Stomach (tissue), 9 donors: Measurements from ENCODE around the gene DNAJC17. TPM values are rescaled to one million over a fixed set of nuclear protein-coding genes. Genes with fewer than 3 reads are reported as not detected.
A peak's percentile ranks its signal among the peaks of the same experiment; 100 is the strongest.

Experiments
- DNase-seq, 2 donors: peaks; one replicate each; pipeline versions ENCODE4 v3.0.0 to v3.0.0-alpha.2; 2013 to 2019
- H3K27ac ChIP-seq, 5 donors: fragments of 200-600 bp in 4 of 5; sonication (generic) in 4 of 5; one replicate each; pipeline ENCODE4 v1.5.1; 2013 to 2019; ENCODE audit warnings: mild to moderate bottlenecking in 1 of 5, moderate library complexity in 1 of 5
- H3K27me3 ChIP-seq, 3 donors: fragments of 200-600 bp; sonication (generic); one replicate each; pipeline ENCODE4 v1.5.1; 2017 to 2019; ENCODE audit warnings: mixed run types in 1 of 3
- H3K36me3 ChIP-seq, 4 donors: fragments of 200-600 bp; sonication (generic); 1 replicate in 3 of 4; 2 replicates in 1 of 4; pipeline ENCODE4 v1.5.1; 2016 to 2019
- H3K4me1 ChIP-seq, 4 donors: fragments of 200-600 bp; sonication (generic); one replicate each; pipeline ENCODE4 v1.5.1; 2016 to 2019
- H3K4me3 ChIP-seq, 4 donors: fragments of 200-600 bp; sonication (generic) in 3 of 4; one replicate each; pipeline ENCODE4 v1.5.1; 2016 to 2019; ENCODE audit warnings: mild to moderate bottlenecking in 1 of 4
- H3K9me3 ChIP-seq, 4 donors: fragments of 200-600 bp; sonication (generic); one replicate each; pipeline ENCODE4 v1.5.1; 2016 to 2019
- CTCF ChIP-seq, 7 experiments: fragments of 450-650 bp in 4 of 7; fragments of 200-600 bp in 3 of 7; sonication (generic) in 3 of 7; IDR thresholded peaks; one replicate each; pipeline ENCODE4 v1.5.1; 2016 to 2019; ENCODE audit warnings: antibody characterized with exemption in 7 of 7, control low read depth in 2 of 7, mild to moderate bottlenecking in 1 of 7
- EP300 ChIP-seq: sonication (generic); formaldehyde crosslinking; IDR thresholded peaks from one replicate; pipeline ENCODE4 v1.6.1; 2017; ENCODE audit warnings: antibody characterized with exemption
- POLR2A ChIP-seq, 4 donors: fragments of 450-650 bp; IDR thresholded peaks; one replicate each; pipeline ENCODE4 v1.6.1; 2016; ENCODE audit warnings: antibody characterized with exemption in 4 of 4, control low read depth in 2 of 4, mild to moderate bottlenecking in 1 of 4, moderate library complexity in 1 of 4
- POLR2AphosphoS5 ChIP-seq, 3 donors: sonication (generic); formaldehyde crosslinking; IDR thresholded peaks; one replicate each; pipeline ENCODE4 v1.6.1; 2016; ENCODE audit warnings: antibody characterized with exemption in 3 of 3
- WGBS, 5 donors: extraction: QIAGEN DNeasy Blood & Tissue Kit in 3 of 5; methylation state at CpG; one replicate each; pipeline versions ENCODE4 v1.1.5 to v1.1.7; 2013 to 2018; 5-methylcytosine and 5-hydroxymethylcytosine counted together
- intact Hi-C: fragments of 100-400 bp; cut with DNase I; formaldehyde crosslinking; loops from one replicate; pipeline ENCODE4 v1.15.1; 2023; ENCODE audit warnings: low total_unique reads
- polyA plus RNA-seq, 3 donors: library from polyadenylated mRNA; stranded (reverse); fragments of 200-250 nt; gene quantifications; one replicate each; pipeline ENCODE4 v1.2.3, GENCODE V29; 2013
- total RNA-seq, 5 donors: library from RNA; depleted of rRNA; stranded (reverse); fragments of >200 nt; gene quantifications; one replicate each; pipeline versions ENCODE4 v1.1.0 to v1.2.3, GENCODE V29; 2014 to 2016
- donor health status: healthy with polysubstance abuse.
- donor health status: Bipolar disorder and iron deficiency.
- donor health status: healthy.

Gene DNAJC17
- total and polyA plus RNA-seq, 8 donors: 11.0 to 66.7 (median 43.7) TPM

- H3K27ac ChIP-seq: peak overlapping the region; percentile 40 to 92 (median 78)
- no peak for DNase-seq
- intact Hi-C loops: no loop called here
Measured at GRCh38 chr15:40785164-40785563, 22.1 kb downstream of the DNAJC17 start.

GRCh38 chr15:40782609-40783227 is 24.6 kb downstream of the DNAJC17 start:
- no peaks in the 10 kb centered on the region for H3K27me3 ChIP-seq
- TF ChIP-seq POLR2A (IDR thresholded peaks at IDR 0.05) (no peak), CTCF (IDR thresholded peaks at IDR 0.05) (peak in 5 of 7 experiments; percentile 46 to 87 (median 74))
- WGBS, 5 donors: 24 to 56% (median 32%) methylated on average over 8 of the region's 8 CpGs

More at GRCh38 chr15:40785164-40785563, 22.1 kb downstream of the DNAJC17 start:
- peaks cover 0 to 4% (median 0%) of the 10 kb centered on the region in 4 donors for H3K36me3 ChIP-seq
- TF ChIP-seq CTCF (IDR thresholded peaks at IDR 0.05): peak in 1 of 7 experiments; percentile 9
- TF ChIP-seq POLR2AphosphoS5 (IDR thresholded peaks at IDR 0.05): no peak
- TF ChIP-seq POLR2A (IDR thresholded peaks at IDR 0.05): no peak
- WGBS, 5 donors: 45 to 63% (median 56%) methylated on average over 3 of the region's 3 CpGs
- peaks cover 31 to 60% (median 54%) of the 10 kb centered on the region in 4 donors for H3K4me1 ChIP-seq
- H3K9me3 ChIP-seq: no peaks in the 10 kb centered on the region
- no peaks in the 10 kb centered on the region for H3K27me3 ChIP-seq
- H3K4me3 ChIP-seq: no peak overlapping the region

GRCh38 chr15:40776537-40777141 is 30.6 kb downstream of the DNAJC17 start:
- peak in 2 of 3 donors; percentile 37 to 46 for TF ChIP-seq POLR2AphosphoS5 (IDR thresholded peaks at IDR 0.05)
- TF ChIP-seq POLR2A (IDR thresholded peaks at IDR 0.05): no peak
- no peak for TF ChIP-seq EP300
- TF ChIP-seq CTCF (IDR thresholded peaks at IDR 0.05): no peak
- peak; percentile 73 to 89 for DNase-seq
- Histone ChIP-seq H3K4me3 (no peak overlapping the region), H3K27ac (peak overlapping the region; percentile 32 to 74 (median 54)), H3K36me3 (peaks cover 67 to 85% (median 84%) of the 10 kb centered on the region in 4 donors), H3K9me3 (no peaks in the 10 kb centered on the region), H3K4me1 (peaks cover 12 to 17% (median 14%) of the 10 kb centered on the region in 4 donors), H3K27me3 (no peaks in the 10 kb centered on the region)
- 40 to 63% (median 51%) methylated on average over 11 of the region's 11 CpGs for WGBS, 5 donors
- intact Hi-C loops: no loop called here

More at GRCh38 chr15:40782609-40783227, 24.6 kb downstream of the DNAJC17 start:
- Histone ChIP-seq H3K4me1 (peaks cover 24 to 37% (median 36%) of the 10 kb centered on the region in 4 donors), H3K36me3 (peaks cover 21 to 27% (median 24%) of the 10 kb centered on the region in 4 donors), H3K27ac (no peak overlapping the region), H3K4me3 (no peak overlapping the region), H3K9me3 (no peaks in the 10 kb centered on the region)
- intact Hi-C loops: no loop called here
- DNase-seq: peak; percentile 90 to 92

GRCh38 chr15:40775740-40776536 is 31.3 kb downstream of the DNAJC17 start:
- Histone ChIP-seq H3K4me1 (peaks cover 13 to 17% (median 15%) of the 10 kb centered on the region in 4 donors), H3K9me3 (no peaks in the 10 kb centered on the region), H3K27me3 (no peaks in the 10 kb centered on the region), H3K4me3 (no peak overlapping the region), H3K27ac (peak overlapping the region in 4 of 5 donors; percentile 30 to 74 (median 60)), H3K36me3 (peaks cover 67 to 92% (median 91%) of the 10 kb centered on the region in 4 donors)
- intact Hi-C loops: no loop called here
- no peak for DNase-seq
- TF ChIP-seq POLR2AphosphoS5 (IDR thresholded peaks at IDR 0.05) (no peak), CTCF (IDR thresholded peaks at IDR 0.05) (no peak), POLR2A (IDR thresholded peaks at IDR 0.05) (no peak), EP300 (no peak)
- 67 to 90% (median 80%) methylated on average over 8 to 14 of the region's 14 CpGs for WGBS, 5 donors
